ENCODE data around the gene ATG3.
A peak's percentile ranks its signal among the peaks of the same experiment; 100 is the strongest.

The ATG3 gene

GRCh38 chr3:112561734-112562529 lies at the start of gene ATG3, which contains the start of gene SLC35A5:
Gene ATG3 (minus strand): TSS chr3:112561962. CDS start chr3:112561528, 434 bp downstream.
Gene SLC35A5 (plus strand): TSS chr3:112562045. CDS start chr3:112563404, 1,359 bp downstream.
- DNase-seq: peak; percentile 100

GRCh38 chr3:112610121-112610520 lies 48.4 kb upstream of the ATG3 start:
- no peak for DNase-seq

- DNase-seq: no peak
Observed at GRCh38 chr3:112607863-112608262, 46.1 kb upstream of the ATG3 start.

- no peak for DNase-seq
Observed at GRCh38 chr3:112606098-112606497, 44.3 kb upstream of the ATG3 start.

GRCh38 chr3:112605285-112605684 lies 43.5 kb upstream of the ATG3 start:
- DNase-seq: no peak

- no peak for DNase-seq
Observed at GRCh38 chr3:112604536-112604935, 42.8 kb upstream of the ATG3 start.

- DNase-seq: no peak
Observed at GRCh38 chr3:112602217-112602838, 40.6 kb upstream of the ATG3 start.

- no peak for DNase-seq
Observed at GRCh38 chr3:112598731-112599130, 37.0 kb upstream of the ATG3 start.

- DNase-seq: no peak
Observed at GRCh38 chr3:112597945-112598344, 36.2 kb upstream of the ATG3 start.

- no peak for DNase-seq
Observed at GRCh38 chr3:112594856-112595255, 33.1 kb upstream of the ATG3 start.

- no peak for DNase-seq
Observed at GRCh38 chr3:112593258-112593657, 31.5 kb upstream of the ATG3 start.

- DNase-seq: no peak
Observed at GRCh38 chr3:112587336-112587735, 25.6 kb upstream of the ATG3 start.

GRCh38 chr3:112585782-112586181 lies 24.0 kb upstream of the ATG3 start:
- no peak for DNase-seq

GRCh38 chr3:112583105-112583504 lies 21.3 kb upstream of the ATG3 start:
- no peak for DNase-seq

GRCh38 chr3:112582244-112582874 lies 20.6 kb upstream of the ATG3 start:
- peak; percentile 64 for DNase-seq

GRCh38 chr3:112579697-112580096 lies 17.9 kb upstream of the ATG3 start:
- DNase-seq: no peak

GRCh38 chr3:112579232-112579631 lies 17.5 kb upstream of the ATG3 start:
- DNase-seq: no peak

GRCh38 chr3:112572701-112573100 lies 10.9 kb upstream of the ATG3 start:
- no peak for DNase-seq

- no peak for DNase-seq
Observed at GRCh38 chr3:112569265-112569664, 7.5 kb upstream of the ATG3 start.

- DNase-seq: no peak
Observed at GRCh38 chr3:112568642-112569041, 6.9 kb upstream of the ATG3 start.

GRCh38 chr3:112564940-112565305 lies 3.2 kb upstream of the ATG3 start:
- DNase-seq: no peak

- DNase-seq: peak; percentile 89
Observed at GRCh38 chr3:112564247-112564939, 2.6 kb upstream of the ATG3 start.

- no peak for DNase-seq
Observed at GRCh38 chr3:112561484-112561733, 353 bp downstream of the ATG3 start.
